ENCODE measurements around the gene TMEM38B. TPM values are rescaled to one million over a fixed set of nuclear protein-coding genes. Genes with fewer than 3 reads are reported as not detected.

The TMEM38B gene
- total RNA-seq, 1 experiment from 2014 or later = 14.5 TPM

DNA sequence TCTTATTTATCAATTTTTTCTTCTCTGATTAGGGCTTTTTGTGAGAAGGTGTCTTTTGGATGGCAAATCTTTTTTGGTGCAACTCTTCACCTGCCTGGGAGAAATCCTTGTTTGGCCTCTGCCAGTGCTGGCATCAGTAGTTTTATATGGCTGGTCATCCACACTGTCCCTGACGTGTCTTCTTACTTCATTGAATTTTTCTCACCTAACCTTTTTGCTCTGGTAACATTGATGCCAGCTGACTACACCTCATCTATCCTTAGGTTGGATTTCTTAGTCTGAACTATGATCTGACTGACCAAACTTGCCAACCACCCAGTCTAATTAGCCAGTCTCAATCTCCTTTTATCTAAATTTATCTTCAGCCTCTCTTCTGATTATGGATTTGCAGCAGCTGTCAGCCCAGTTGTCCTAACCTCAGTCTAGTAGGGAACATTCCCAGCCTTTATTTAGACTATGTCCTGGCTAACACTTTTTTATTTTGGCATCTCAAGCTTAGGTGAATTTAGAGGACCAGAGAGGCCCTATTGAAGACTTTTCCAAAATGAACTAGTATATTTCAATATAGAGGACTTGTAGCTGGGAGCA is 10.6 kb upstream of the TMEM38B start:
- Histone ChIP-seq H3K23ac (ENCODE audit: insufficient read length, low read depth, low read length) (no peak overlapping the region), H3K79me1 (ENCODE audit: insufficient read depth, low read depth, low read length, poor library complexity, severe bottlenecking) (no peaks in the 10 kb centered on the region), H3K27me3 (ENCODE audit: insufficient read depth, low read length) (no peaks in the 10 kb centered on the region), H4K91ac (ENCODE audit: insufficient read length, low read depth, low read length) (no peak overlapping the region), H3K4ac (ENCODE audit: low read depth, low read length) (no peak overlapping the region), H3K23me2 (ENCODE audit: insufficient read length, low read depth, low read length, poor library complexity, severe bottlenecking) (no peaks in the 10 kb centered on the region), H3K18ac (ENCODE audit: insufficient read length, low read depth, low read length) (no peak overlapping the region), H3K14ac (ENCODE audit: insufficient read depth, low read length) (no peak overlapping the region), H4K20me1 (ENCODE audit: control insufficient read depth, insufficient read depth, insufficient read length) (no peaks in the 10 kb centered on the region), H3K79me2 (ENCODE audit: insufficient read depth, low read length) (no peaks in the 10 kb centered on the region), H2BK5ac (ENCODE audit: insufficient read length, low read length) (no peak overlapping the region), H2AFZ (ENCODE audit: low read length) (no peak overlapping the region), H3K9ac (ENCODE audit: extremely low read depth, insufficient read length, low read length) (no peak overlapping the region), H3T11ph (ENCODE audit: low read length) (no peak overlapping the region), H4K5ac (ENCODE audit: insufficient read length, low read depth, low read length) (no peak overlapping the region), H3K4me1 (ENCODE audit: insufficient read depth, low read length) (no peaks in the 10 kb centered on the region), H2BK120ac (ENCODE audit: low read depth, low read length, poor library complexity, severe bottlenecking) (no peak overlapping the region), H3K4me2 (ENCODE audit: insufficient read depth, insufficient read length, low read length) (no peak overlapping the region), H2BK12ac (ENCODE audit: insufficient read length, low read depth, low read length) (no peak overlapping the region), H2BK20ac (ENCODE audit: low read depth, low read length, poor library complexity, severe bottlenecking) (no peak overlapping the region), H3K9me3 (ENCODE audit: control insufficient read depth, low read depth, low read length) (no peaks in the 10 kb centered on the region), H2AK5ac (ENCODE audit: insufficient read length, low read length) (no peak overlapping the region), H2BK15ac (ENCODE audit: low read depth, low read length) (no peak overlapping the region), H4K8ac (replicated peaks; ENCODE audit: insufficient read length, low read depth, low read length) (no peak overlapping the region), H3K27ac (ENCODE audit: insufficient read length, low read depth, low read length) (no peak overlapping the region), H3K56ac (ENCODE audit: insufficient read length, low read depth, low read length) (no peak overlapping the region)
- peaks cover 4% of the 10 kb centered on the region; the same call in 1 of the 2 replicates for H3K27me3 Mint-ChIP-seq (ENCODE audit: low read depth)
- no peak for DNase-seq
- H3K36me3 Mint-ChIP-seq (ENCODE audit: insufficient read depth in 1 of 3, low read depth in 3 of 3) = no peaks in the 10 kb centered on the region
- H3K27ac Mint-ChIP-seq = no peak overlapping the region
- WGBS (ENCODE audit: extremely low coverage, insufficient read length, low lambda C conversion rate) = no CpG with 5 or more reads among the region's 1 CpG
- no peak overlapping the region for H3K4me3 Mint-ChIP-seq
- TF ChIP-seq, protein P1, sequence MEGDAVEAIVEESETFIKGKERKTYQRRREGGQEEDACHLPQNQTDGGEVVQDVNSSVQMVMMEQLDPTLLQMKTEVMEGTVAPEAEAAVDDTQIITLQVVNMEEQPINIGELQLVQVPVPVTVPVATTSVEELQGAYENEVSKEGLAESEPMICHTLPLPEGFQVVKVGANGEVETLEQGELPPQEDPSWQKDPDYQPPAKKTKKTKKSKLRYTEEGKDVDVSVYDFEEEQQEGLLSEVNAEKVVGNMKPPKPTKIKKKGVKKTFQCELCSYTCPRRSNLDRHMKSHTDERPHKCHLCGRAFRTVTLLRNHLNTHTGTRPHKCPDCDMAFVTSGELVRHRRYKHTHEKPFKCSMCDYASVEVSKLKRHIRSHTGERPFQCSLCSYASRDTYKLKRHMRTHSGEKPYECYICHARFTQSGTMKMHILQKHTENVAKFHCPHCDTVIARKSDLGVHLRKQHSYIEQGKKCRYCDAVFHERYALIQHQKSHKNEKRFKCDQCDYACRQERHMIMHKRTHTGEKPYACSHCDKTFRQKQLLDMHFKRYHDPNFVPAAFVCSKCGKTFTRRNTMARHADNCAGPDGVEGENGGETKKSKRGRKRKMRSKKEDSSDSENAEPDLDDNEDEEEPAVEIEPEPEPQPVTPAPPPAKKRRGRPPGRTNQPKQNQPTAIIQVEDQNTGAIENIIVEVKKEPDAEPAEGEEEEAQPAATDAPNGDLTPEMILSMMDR (conservative IDR thresholded peaks at IDR 0.05) = no peak
- peaks cover 11 to 21% of the 10 kb centered on the region in 2 experiments for H3K4me1 Mint-ChIP-seq
- no peaks in the 10 kb centered on the region for H3K9me3 Mint-ChIP-seq

Data from H9 (cell line).